A549 (cell line): ENCODE results near the gene PSMA7. TPM values are rescaled to one million over a fixed set of nuclear protein-coding genes. Genes with fewer than 3 reads are reported as not detected.

ENCODE experiments used
- ATAC-seq, 2 experiments: fragments of 200-7000 bp in 1 of 2; fragments of >200 bp in 1 of 2; cut with Nextera tagmentation in 1 of 2; cut with Tn5 transposase in 1 of 2; 3 replicates each; pipeline versions ENCODE4 v1.8.0 to v1.9.1; 2018 to 2020; ENCODE audit warnings: mild to moderate bottlenecking in 1 of 2, moderate library complexity in 1 of 2
- CTCF ChIA-PET: fragments of 300-600 bp; sonication (Branson Sonifier 250); formaldehyde crosslinking; extraction: SDS; loops from one replicate; lab custom pipeline; 2021; ENCODE audit warnings: antibody characterized with exemption, inconsistent platforms; lab: Yijun Ruan, JAX
- POLR2A ChIA-PET: fragments of 350-600 bp; formaldehyde crosslinking; extraction: SDS; loops from one replicate; lab custom pipeline; 2021; ENCODE audit warnings: antibody characterized with exemption, inconsistent platforms; lab: Yijun Ruan, JAX
- DNase-seq, 2 experiments: peaks; one replicate each; pipeline versions ENCODE4 v3.0.0 to v3.0.0-alpha.2; 2011 to 2016; ENCODE audit warnings: low read depth in 1 of 2, low spot score in 1 of 2
- FAIRE-seq: peaks from 2 replicates; lab custom pipeline; 2011; peaks lifted over from hg19 to GRCh38; lab: Jason Lieb, UNC
- H3K27ac ChIP-seq, 2 experiments: fragments of >200 bp; sonication (Bioruptor Twin); formaldehyde crosslinking; 3 replicates each; pipeline ENCODE4 v1.5.1; 2016 to 2017
- H3K4me1 ChIP-seq: fragments of >200 bp; sonication (Bioruptor Twin); formaldehyde crosslinking; 3 replicates; pipeline ENCODE4 v1.6.1; 2016
- H3K4me2 ChIP-seq: fragments of >200 bp; sonication (Bioruptor Twin); formaldehyde crosslinking; 3 replicates; pipeline ENCODE4 v1.6.1; 2016
- H3K4me3 ChIP-seq: fragments of >200 bp; sonication (Bioruptor Twin); formaldehyde crosslinking; 3 replicates; pipeline ENCODE4 v1.5.1; 2016
- H3K9me3 ChIP-seq: fragments of >200 bp; sonication (Bioruptor Twin); formaldehyde crosslinking; 3 replicates; pipeline ENCODE4 v1.6.1; 2016
- ATOH8 ChIP-seq: fragments of 250-450 bp; sonication (Bioruptor Pico); IDR thresholded peaks from 2 replicates; pipeline ENCODE4 v1.5.0; 2020; ENCODE audit warnings: low read depth, mild to moderate bottlenecking, moderate library complexity
- CEBPB ChIP-seq, 2 experiments: fragments of >200 bp in 1 of 2; sonication (Bioruptor Twin) in 1 of 2; formaldehyde crosslinking in 1 of 2; IDR thresholded peaks; 2 replicates each; pipeline ENCODE4 v1.6.1; 2012 to 2016
- CTCF ChIP-seq: fragments of >200 bp; sonication (Bioruptor Twin); formaldehyde crosslinking; IDR thresholded peaks from 3 replicates; pipeline ENCODE4 v1.5.1; 2016
- E2F6 ChIP-seq: IDR thresholded peaks from 2 replicates; pipeline ENCODE4 v1.6.1; 2012; ENCODE audit warnings: low read depth, borderline replicate concordance
- EHMT2 ChIP-seq: fragments of 200-600 bp; sonication (generic); IDR thresholded peaks from 2 replicates; pipeline ENCODE4 v1.6.1; 2016; ENCODE audit warnings: antibody characterized with exemption, low read depth, mild to moderate bottlenecking, moderate library complexity
- ELK1 ChIP-seq: fragments of 150-350 bp; IDR thresholded peaks from 2 replicates; pipeline ENCODE4 v1.6.1; 2014; ENCODE audit warnings: low read depth, mild to moderate bottlenecking, low read length
- ESRRA ChIP-seq: fragments of 150-350 bp; IDR thresholded peaks from 2 replicates; pipeline ENCODE4 v1.6.1; 2014; ENCODE audit warnings: mild to moderate bottlenecking, low read length, borderline replicate concordance
- FOSB ChIP-seq: fragments of 250-450 bp; sonication (Bioruptor Pico); IDR thresholded peaks from 2 replicates; pipeline ENCODE4 v1.5.0; 2020; ENCODE audit warnings: mild to moderate bottlenecking, moderate library complexity
- FOSL2 ChIP-seq, 2 experiments: fragments of 450-650 bp in 1 of 2; fragments of >200 bp in 1 of 2; sonication (Bioruptor Twin) in 1 of 2; formaldehyde crosslinking; IDR thresholded peaks; 2 replicates each; pipeline versions ENCODE4 v1.5.0 to v1.6.1; 2016 to 2020; ENCODE audit warnings: mild to moderate bottlenecking in 1 of 2, moderate library complexity in 1 of 2
- JUNB ChIP-seq: fragments of >200 bp; sonication (Bioruptor Twin); formaldehyde crosslinking; IDR thresholded peaks from 2 replicates; pipeline ENCODE4 v1.6.1; 2016
- RAD21 ChIP-seq, 2 experiments: fragments of >200 bp in 1 of 2; sonication (Bioruptor Twin) in 1 of 2; formaldehyde crosslinking in 1 of 2; IDR thresholded peaks in 1 of 2; conservative IDR thresholded peaks in 1 of 2; 2 replicates in 1 of 2; 3 replicates in 1 of 2; pipeline ENCODE4 v1.6.1; 2012 to 2018; ENCODE audit warnings: inconsistent platforms in 1 of 2
- RCOR1 ChIP-seq: fragments of 150-350 bp; IDR thresholded peaks from 2 replicates; pipeline ENCODE4 v1.6.1; 2014; ENCODE audit warnings: antibody characterized with exemption, low read length, low read depth
- REST ChIP-seq: fragments of 200-600 bp; sonication (generic); IDR thresholded peaks from 2 replicates; pipeline ENCODE4 v1.6.1; 2016; ENCODE audit warnings: antibody characterized with exemption, mild to moderate bottlenecking, moderate library complexity
- RNF2 ChIP-seq: fragments of 200-600 bp; sonication (generic); IDR thresholded peaks from 2 replicates; pipeline ENCODE4 v1.6.1; 2016; ENCODE audit warnings: low read depth, mild to moderate bottlenecking, antibody characterized with exemption, moderate library complexity, borderline replicate concordance
- USF2 ChIP-seq: fragments of 450-650 bp; IDR thresholded peaks from 2 replicates; pipeline ENCODE4 v1.6.1; 2014; ENCODE audit warnings: antibody characterized with exemption
- WGBS: methylation state at CpG from one replicate; pipeline ENCODE4 v1.1.6; 2017; ENCODE audit errors: missing lambda C conversion rate; 5-methylcytosine and 5-hydroxymethylcytosine counted together
- polyA plus RNA-seq, 4 experiments: library from polyadenylated mRNA; depleted of rRNA in 3 of 4; stranded (reverse); fragments of >200 nt; fragmentation: RNase III in 1 of 4; extraction: RNeasy Plus Mini Kit Qiagen cat#74134 plus additional on column Dnase treatment in 1 of 4; gene quantifications; 2 replicates in 3 of 4; 3 replicates in 1 of 4; pipeline ENCODE4 v1.2.3, GENCODE V29; 2011 to 2017

Gene PSMA7
- polyA plus RNA-seq, 2 of the 4 experiments (the other 2 are of a cell fraction): 511 to 562 TPM

GRCh38 chr20:62161347-62161746 is 18.2 kb upstream of the PSMA7 start:
- FAIRE-seq (no peak), ATAC-seq (no peak), DNase-seq (no peak)
- CTCF ChIA-PET: interaction anchor here (0.5 kb wide), 1 partner anchor 32 kb away, joined by 3 read pairs; no protein-coding TSS in a partner anchor
- H3K4me1 ChIP-seq: peaks cover 7% of the 10 kb centered on the region; the same call in 1 of the 3 replicates
- TF ChIP-seq USF2: no peak
- no peak for TF ChIP-seq EHMT2
- TF ChIP-seq RAD21 (conservative IDR thresholded peaks at IDR 0.05 in 1 of 2, IDR thresholded peaks at IDR 0.05 in 1 of 2): no peak
- TF ChIP-seq E2F6: no peak
- H3K4me3 ChIP-seq: no peak overlapping the region
- WGBS: 96% methylated on average over 14 of the region's 17 CpGs
- H3K27ac ChIP-seq: no peak overlapping the region
- no peak overlapping the region for H3K4me2 ChIP-seq
- POLR2A ChIA-PET: no interaction called here
- no peaks in the 10 kb centered on the region for H3K9me3 ChIP-seq

GRCh38 chr20:62160876-62161275 is 17.7 kb upstream of the PSMA7 start:
- no peak overlapping the region for H3K4me3 ChIP-seq
- H3K4me1 ChIP-seq: peaks cover 10% of the 10 kb centered on the region; the same call in 1 of the 3 replicates
- CTCF ChIA-PET: interaction anchor here (0.5 kb wide), 1 partner anchor 31 kb away, joined by 3 read pairs; no protein-coding TSS in a partner anchor
- FAIRE-seq: no peak
- no peak for TF ChIP-seq RCOR1
- no peak for TF ChIP-seq ESRRA
- no peak for TF ChIP-seq ATOH8 (CRISPR knock-in tag)
- TF ChIP-seq RNF2: no peak
- TF ChIP-seq, all 56 proteins: peak for 0
- POLR2A ChIA-PET: no interaction called here
- ATAC-seq: no peak
- Histone ChIP-seq H3K27ac (no peak overlapping the region), H3K9me3 (no peaks in the 10 kb centered on the region), H3K4me2 (no peak overlapping the region)
- 94% methylated on average over 17 of the region's 17 CpGs for WGBS
- no peak for DNase-seq

- Histone ChIP-seq H3K4me3 (no peak overlapping the region), H3K9me3 (no peaks in the 10 kb centered on the region), H3K27ac (no peak overlapping the region), H3K4me2 (no peak overlapping the region), H3K4me1 (peaks cover 16% of the 10 kb centered on the region)
- FAIRE-seq: no peak
- no peak for ATAC-seq
- WGBS: 96% methylated on average over 8 of the region's 9 CpGs
- ChIA-PET POLR2A (no interaction called here), CTCF (no interaction called here)
- DNase-seq: no peak
- TF ChIP-seq JUNB: no peak
- no peak for TF ChIP-seq REST
- no peak for TF ChIP-seq CTCF
- no peak for TF ChIP-seq FOSB (CRISPR knock-in tag)
- no peak for TF ChIP-seq ELK1
- TF ChIP-seq CEBPB (IDR thresholded peaks at IDR 0.05): no peak
- TF ChIP-seq FOSL2 (IDR thresholded peaks at IDR 0.05): no peak
- TF ChIP-seq FOSL2 (CRISPR knock-in tag; IDR thresholded peaks at IDR 0.05): no peak
- TF ChIP-seq, all 56 proteins: peak for 0
Observed at GRCh38 chr20:62160253-62160652, 17.1 kb upstream of the PSMA7 start.
